LNCAP (cell line): Measurements from ENCODE around the gene C10orf105.

Experiments used
- CTCF ChIP-seq: fragments of 450-650 bp; IDR thresholded peaks from 2 replicates; pipeline ENCODE4 v1.5.1; 2017; ENCODE audit warnings: mild to moderate bottlenecking

Gene C10orf105

GRCh38 chr10:71719464-71720201, at the start of gene C10orf105:
Gene C10orf105 (minus strand): TSS chr10:71719778. CDS start chr10:71716337, 3,441 bp downstream.
- TF ChIP-seq CTCF, result no peak

- no peak for TF ChIP-seq CTCF
These were observed 48.0 kb upstream of the C10orf105 start for GRCh38 chr10:71767420-71768035.

GRCh38 chr10:71766717-71767419, 47.3 kb upstream of the C10orf105 start:
- no peak for TF ChIP-seq CTCF

GRCh38 chr10:71765906-71766716, 46.5 kb upstream of the C10orf105 start:
- TF ChIP-seq CTCF, result no peak

- TF ChIP-seq CTCF, result no peak
These were observed 45.8 kb upstream of the C10orf105 start for GRCh38 chr10:71765176-71765904.

GRCh38 chr10:71763352-71764127, 44.0 kb upstream of the C10orf105 start:
- TF ChIP-seq CTCF, result no peak
